Uterus (tissue), 4 donors: ENCODE data around the gene GNB2. TPM values are rescaled to one million over a fixed set of nuclear protein-coding genes. Genes with fewer than 3 reads are reported as not detected.

Source experiments
- DNase-seq, 2 donors: peaks; one replicate each; pipeline ENCODE4 v3.0.0-alpha.2; 2019 to 2020
- H3K27ac ChIP-seq, 2 donors: fragments of 200-600 bp; sonication (generic); 1 replicate in 1 of 2; 2 replicates in 1 of 2; pipeline ENCODE4 v1.5.1; 2016 to 2018
- H3K27me3 ChIP-seq, 2 donors: fragments of 200-600 bp; sonication (generic); one replicate each; pipeline ENCODE4 v1.5.1; 2018 to 2019; ENCODE audit warnings: control low read depth in 1 of 2
- H3K36me3 ChIP-seq, 2 donors: fragments of 200-600 bp; sonication (generic); one replicate each; pipeline ENCODE4 v1.5.1; 2019; ENCODE audit warnings: control low read depth in 1 of 2
- H3K4me1 ChIP-seq, 2 donors: fragments of 200-600 bp; sonication (generic); one replicate each; pipeline ENCODE4 v1.5.1; 2018 to 2019; ENCODE audit warnings: control low read depth in 1 of 2
- H3K4me3 ChIP-seq, 2 donors: fragments of 200-600 bp; sonication (generic); 1 replicate in 1 of 2; 2 replicates in 1 of 2; pipeline ENCODE4 v1.5.1; 2018 to 2019; ENCODE audit warnings: mild to moderate bottlenecking in 1 of 2
- H3K9me3 ChIP-seq, 2 donors: fragments of 200-600 bp; sonication (generic); one replicate each; pipeline ENCODE4 v1.5.1; 2019; ENCODE audit warnings: control low read depth in 1 of 2
- POLR2A ChIP-seq, 2 donors: fragments of 450-650 bp; IDR thresholded peaks; one replicate each; pipeline ENCODE4 v1.6.1; 2016; ENCODE audit warnings: antibody characterized with exemption in 2 of 2, mild to moderate bottlenecking in 1 of 2, moderate library complexity in 1 of 2
- intact Hi-C: fragments of 100-400 bp; cut with DNase I; formaldehyde crosslinking; loops from one replicate; pipeline ENCODE4 v1.15.1; 2023; ENCODE audit warnings: low total_unique reads
- total RNA-seq, 4 donors: library from RNA; depleted of rRNA in 3 of 4; stranded (reverse); fragments of >200 nt in 3 of 4; gene quantifications; one replicate each; pipeline versions ENCODE4 v1.1.0 to v1.2.4, GENCODE V29; 2014 to 2023
- TF ChIP-seq, protein P1 (sequence below), 4 experiments: fragments of 200-600 bp in 2 of 4; fragments of 450-650 bp in 2 of 4; sonication (generic) in 2 of 4; IDR thresholded peaks; one replicate each; pipeline ENCODE4 v1.5.1; 2016 to 2019; ENCODE audit warnings: antibody characterized with exemption in 4 of 4, mild to moderate bottlenecking in 2 of 4, moderate library complexity in 1 of 4
- donor health status: DM: yes; HTN: yes; CAD: no.

GNB2 gene
- total RNA-seq, 4 donors from 2014 or later: 72.0 to 245 (median 94.3) TPM

DNA sequence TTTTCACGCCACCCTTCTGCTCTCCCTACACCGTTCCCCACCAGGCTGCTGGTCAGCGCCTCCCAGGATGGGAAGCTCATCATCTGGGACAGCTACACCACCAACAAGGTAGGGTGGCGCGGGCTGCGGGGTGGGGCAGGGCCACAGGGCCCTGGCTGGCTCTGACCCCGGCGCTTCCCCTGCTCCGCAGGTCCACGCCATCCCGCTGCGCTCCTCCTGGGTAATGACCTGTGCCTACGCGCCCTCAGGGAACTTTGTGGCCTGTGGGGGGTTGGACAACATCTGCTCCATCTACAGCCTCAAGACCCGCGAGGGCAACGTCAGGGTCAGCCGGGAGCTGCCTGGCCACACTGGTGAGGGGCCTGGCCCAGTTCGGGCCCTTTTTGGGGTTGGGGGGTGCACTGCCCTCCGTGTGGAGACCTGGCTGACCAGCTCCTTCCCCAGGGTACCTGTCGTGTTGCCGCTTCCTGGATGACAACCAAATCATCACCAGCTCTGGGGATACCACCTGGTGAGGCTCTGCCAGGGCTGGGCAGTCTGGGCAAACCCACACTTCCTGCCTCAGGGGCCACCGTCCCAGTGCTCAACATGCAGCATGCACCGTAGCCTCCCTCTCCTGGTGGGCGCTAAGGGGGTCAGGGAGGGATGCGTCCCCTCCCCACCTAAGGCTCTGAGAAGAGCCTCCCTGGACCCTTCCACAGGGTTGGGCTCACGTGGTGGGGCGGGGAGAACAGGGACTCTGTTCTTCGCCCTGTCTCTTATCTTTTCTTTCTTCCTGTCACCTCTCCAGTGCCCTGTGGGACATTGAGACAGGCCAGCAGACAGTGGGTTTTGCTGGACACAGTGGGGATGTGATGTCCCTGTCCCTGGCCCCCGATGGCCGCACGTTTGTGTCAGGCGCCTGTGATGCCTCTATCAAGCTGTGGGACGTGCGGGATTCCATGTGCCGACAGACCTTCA lies 4.0 kb downstream of the GNB2 start:
- H3K36me3 ChIP-seq: no peaks in the 10 kb centered on the region
- H3K4me1 ChIP-seq: no peaks in the 10 kb centered on the region
- peak overlapping the region in 1 of 2 donors; percentile 92 for H3K27ac ChIP-seq

DNA sequence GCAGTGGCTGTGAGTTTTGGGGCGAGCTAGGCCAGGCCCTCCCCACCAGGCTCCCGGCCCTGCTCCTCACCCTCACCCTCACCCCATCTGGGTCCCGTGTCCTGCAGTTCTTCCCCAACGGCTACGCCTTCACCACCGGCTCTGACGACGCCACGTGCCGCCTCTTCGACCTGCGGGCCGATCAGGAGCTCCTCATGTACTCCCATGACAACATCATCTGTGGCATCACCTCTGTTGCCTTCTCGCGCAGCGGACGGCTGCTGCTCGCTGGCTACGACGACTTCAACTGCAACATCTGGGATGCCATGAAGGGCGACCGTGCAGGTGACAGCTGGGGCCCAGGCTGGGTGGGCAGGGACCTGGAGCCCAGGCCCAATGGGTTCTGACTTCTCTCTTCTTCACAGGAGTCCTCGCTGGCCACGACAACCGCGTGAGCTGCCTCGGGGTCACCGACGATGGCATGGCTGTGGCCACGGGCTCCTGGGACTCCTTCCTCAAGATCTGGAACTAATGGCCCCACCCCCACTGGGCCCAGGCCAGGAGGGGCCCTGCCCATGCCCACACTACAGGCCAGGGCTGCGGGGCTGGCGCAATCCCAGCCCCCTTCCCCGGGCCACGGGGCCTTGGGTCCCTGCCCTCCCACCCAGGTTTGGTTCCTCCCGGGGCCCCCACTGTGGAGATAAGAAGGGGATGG lies 4.9 kb downstream of the GNB2 start:
- no peak for TF ChIP-seq POLR2A (IDR thresholded peaks at IDR 0.05)
- TF ChIP-seq, protein P1, sequence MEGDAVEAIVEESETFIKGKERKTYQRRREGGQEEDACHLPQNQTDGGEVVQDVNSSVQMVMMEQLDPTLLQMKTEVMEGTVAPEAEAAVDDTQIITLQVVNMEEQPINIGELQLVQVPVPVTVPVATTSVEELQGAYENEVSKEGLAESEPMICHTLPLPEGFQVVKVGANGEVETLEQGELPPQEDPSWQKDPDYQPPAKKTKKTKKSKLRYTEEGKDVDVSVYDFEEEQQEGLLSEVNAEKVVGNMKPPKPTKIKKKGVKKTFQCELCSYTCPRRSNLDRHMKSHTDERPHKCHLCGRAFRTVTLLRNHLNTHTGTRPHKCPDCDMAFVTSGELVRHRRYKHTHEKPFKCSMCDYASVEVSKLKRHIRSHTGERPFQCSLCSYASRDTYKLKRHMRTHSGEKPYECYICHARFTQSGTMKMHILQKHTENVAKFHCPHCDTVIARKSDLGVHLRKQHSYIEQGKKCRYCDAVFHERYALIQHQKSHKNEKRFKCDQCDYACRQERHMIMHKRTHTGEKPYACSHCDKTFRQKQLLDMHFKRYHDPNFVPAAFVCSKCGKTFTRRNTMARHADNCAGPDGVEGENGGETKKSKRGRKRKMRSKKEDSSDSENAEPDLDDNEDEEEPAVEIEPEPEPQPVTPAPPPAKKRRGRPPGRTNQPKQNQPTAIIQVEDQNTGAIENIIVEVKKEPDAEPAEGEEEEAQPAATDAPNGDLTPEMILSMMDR (IDR thresholded peaks at IDR 0.05): no peak
- H3K9me3 ChIP-seq: no peaks in the 10 kb centered on the region
- H3K27ac ChIP-seq: peak overlapping the region in 1 of 2 donors; percentile 56
- no peaks in the 10 kb centered on the region for H3K4me1 ChIP-seq
- peak in 1 of 2 donors; percentile 41 for DNase-seq
- no peaks in the 10 kb centered on the region for H3K27me3 ChIP-seq
- no peaks in the 10 kb centered on the region for H3K36me3 ChIP-seq
- H3K4me3 ChIP-seq: no peak overlapping the region
- intact Hi-C loops: loop anchor here (10.0 kb wide), 1 partner anchor 94 kb away; the partner anchor contains the start of genes FBXO24 and LRCH4

More for the DNA sequence above, 4.0 kb downstream of the GNB2 start:
- Histone ChIP-seq H3K9me3 (no peaks in the 10 kb centered on the region), H3K4me3 (no peak overlapping the region), H3K27me3 (no peaks in the 10 kb centered on the region)
- DNase-seq: peak in 1 of 2 donors; percentile 27
- TF ChIP-seq, protein P1 (IDR thresholded peaks at IDR 0.05): no peak
- TF ChIP-seq POLR2A (IDR thresholded peaks at IDR 0.05): no peak
- intact Hi-C loops: loop anchor here (10.0 kb wide), 1 partner anchor 93 kb away; the partner anchor contains the start of genes FBXO24 and LRCH4

DNA sequence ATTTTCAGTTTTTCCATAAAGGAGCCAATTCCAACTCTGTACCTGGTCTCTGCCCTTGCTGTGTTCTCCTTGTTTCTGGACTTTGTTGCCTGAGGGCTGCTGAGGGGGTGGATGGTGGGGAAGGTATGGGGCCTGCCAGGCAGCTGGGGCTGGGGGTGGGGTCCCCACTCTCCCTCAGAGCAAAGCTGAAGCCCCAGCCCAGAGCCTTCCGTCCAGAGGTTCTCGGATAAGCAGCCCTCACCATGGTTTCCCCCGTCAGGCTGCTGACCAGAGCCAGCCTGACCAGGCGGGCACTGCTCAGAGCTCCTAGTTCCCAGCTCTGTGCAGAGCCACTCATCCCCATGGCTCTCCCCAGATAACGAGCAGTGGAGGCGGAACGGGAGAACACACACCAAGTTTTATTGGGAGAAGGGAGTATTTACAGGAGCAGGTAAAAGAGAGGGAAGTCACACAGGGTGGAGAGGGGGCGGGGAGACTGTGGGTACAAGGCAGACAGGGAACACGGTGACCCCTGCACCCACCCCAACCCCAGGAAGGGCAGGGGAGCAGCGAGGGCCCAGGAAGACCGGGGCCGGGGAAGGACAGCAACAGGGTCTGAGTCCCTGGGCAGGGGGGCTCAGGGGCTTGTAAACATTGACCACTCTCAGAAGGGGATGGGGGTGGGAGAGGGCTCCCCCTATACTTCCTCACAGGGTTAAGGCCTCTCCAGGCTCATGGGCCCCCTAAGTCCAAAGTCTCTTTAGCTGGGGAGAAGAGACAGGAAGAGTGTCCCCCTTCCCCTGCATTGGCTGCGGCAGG lies 5.8 kb downstream of the GNB2 start:
- Histone ChIP-seq H3K36me3 (no peaks in the 10 kb centered on the region), H3K4me1 (no peaks in the 10 kb centered on the region), H3K9me3 (no peaks in the 10 kb centered on the region), H3K27me3 (no peaks in the 10 kb centered on the region), H3K27ac (peak overlapping the region; percentile 47 to 56), H3K4me3 (no peak overlapping the region)
- DNase-seq: no peak
- TF ChIP-seq POLR2A (IDR thresholded peaks at IDR 0.05): no peak
- TF ChIP-seq, protein P1 (IDR thresholded peaks at IDR 0.05): no peak
- intact Hi-C loops: loop anchor here (10.0 kb wide), 1 partner anchor 95 kb away; the partner anchor contains the start of genes FBXO24 and LRCH4

DNA sequence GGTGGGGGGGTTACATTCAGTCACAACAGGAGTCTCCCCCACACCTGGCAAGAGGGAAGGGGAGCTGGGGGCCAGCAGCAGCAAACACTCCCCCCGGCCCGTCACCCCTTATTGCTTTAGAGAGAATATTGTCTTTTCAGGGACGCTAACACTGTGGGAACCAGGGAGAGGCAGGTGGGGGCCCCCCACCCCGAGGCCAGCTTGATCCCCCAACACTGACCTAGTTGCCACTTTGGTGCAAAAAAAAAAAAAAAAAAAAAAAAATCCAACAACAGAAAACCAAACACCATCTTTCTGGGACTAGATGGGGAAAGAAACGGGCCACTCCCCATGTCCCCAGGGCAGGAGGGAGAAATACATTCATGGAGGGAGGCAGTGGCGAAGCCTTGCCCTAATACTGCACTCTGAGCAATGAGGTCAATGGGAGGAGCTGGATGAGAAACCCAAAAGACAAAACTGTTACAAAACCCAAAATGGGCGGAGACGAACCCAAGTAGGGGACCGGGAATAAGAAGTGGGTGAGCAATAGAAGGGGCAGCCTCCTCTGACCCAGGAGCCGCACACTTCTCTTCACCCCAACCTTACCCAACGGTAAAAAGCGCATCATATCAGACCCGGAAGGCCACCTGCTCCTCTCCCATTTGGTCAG lies 6.5 kb downstream of the GNB2 start:
- peak; percentile 58 to 70 for DNase-seq
- Histone ChIP-seq H3K4me1 (no peaks in the 10 kb centered on the region), H3K36me3 (no peaks in the 10 kb centered on the region), H3K27me3 (no peaks in the 10 kb centered on the region), H3K4me3 (no peak overlapping the region), H3K9me3 (no peaks in the 10 kb centered on the region), H3K27ac (peak overlapping the region; percentile 47 to 56)
- TF ChIP-seq POLR2A (IDR thresholded peaks at IDR 0.05): no peak
- TF ChIP-seq, protein P1 (IDR thresholded peaks at IDR 0.05): no peak
- intact Hi-C loops: loop anchor here (10.0 kb wide), 3 partner anchors 95 to 215 kb away; partner anchors contain the start of genes FBXO24, LRCH4 and SPACDR
